ENCODE measurements around the gene GAN.

The GAN gene

DNA sequence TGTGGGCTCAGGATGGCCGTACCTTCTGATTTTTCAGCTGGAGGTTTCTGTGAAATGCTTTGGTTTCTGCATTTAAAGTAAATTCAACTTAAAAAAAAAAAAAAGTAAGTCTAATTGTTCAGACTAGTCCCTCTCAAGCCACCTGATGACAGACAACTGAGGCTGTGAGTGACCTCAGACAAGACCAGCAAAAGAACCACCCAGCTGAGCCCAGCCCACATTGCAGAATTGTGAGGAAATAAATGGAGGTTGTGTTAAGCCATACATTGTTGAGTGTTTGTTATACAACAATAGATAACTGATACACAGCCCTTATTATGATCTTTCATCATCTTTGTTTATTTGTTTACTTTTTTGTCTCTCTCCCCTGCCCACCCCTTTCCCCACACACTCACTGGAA, 85.1 kb downstream of the GAN start:
- TF ChIP-seq CTCF (IDR thresholded peaks at IDR 0.05; ENCODE audit: insufficient read depth, low read length) (no peak), POLR2AphosphoS5 (IDR thresholded peaks at IDR 0.05; ENCODE audit: low read depth) (no peak), GABPA (IDR thresholded peaks at IDR 0.05; ENCODE audit: low read depth) (no peak), REST (IDR thresholded peaks at IDR 0.05; ENCODE audit: insufficient replicate concordance, low read depth) (no peak), SPI1 (IDR thresholded peaks at IDR 0.05; ENCODE audit: borderline replicate concordance, low read depth) (no peak)
- H3K27ac ChIP-seq (replicated peaks), result no peak overlapping the region
- no peak overlapping the region for H3K4me3 ChIP-seq (replicated peaks; ENCODE audit: insufficient read depth, low read length)
- no peaks in the 10 kb centered on the region for H3K27me3 ChIP-seq (ENCODE audit: insufficient read depth, poor library complexity, severe bottlenecking)
- no peak for DNase-seq (ENCODE audit: low read depth in 1 of 2, low spot score in 1 of 2)

DNA sequence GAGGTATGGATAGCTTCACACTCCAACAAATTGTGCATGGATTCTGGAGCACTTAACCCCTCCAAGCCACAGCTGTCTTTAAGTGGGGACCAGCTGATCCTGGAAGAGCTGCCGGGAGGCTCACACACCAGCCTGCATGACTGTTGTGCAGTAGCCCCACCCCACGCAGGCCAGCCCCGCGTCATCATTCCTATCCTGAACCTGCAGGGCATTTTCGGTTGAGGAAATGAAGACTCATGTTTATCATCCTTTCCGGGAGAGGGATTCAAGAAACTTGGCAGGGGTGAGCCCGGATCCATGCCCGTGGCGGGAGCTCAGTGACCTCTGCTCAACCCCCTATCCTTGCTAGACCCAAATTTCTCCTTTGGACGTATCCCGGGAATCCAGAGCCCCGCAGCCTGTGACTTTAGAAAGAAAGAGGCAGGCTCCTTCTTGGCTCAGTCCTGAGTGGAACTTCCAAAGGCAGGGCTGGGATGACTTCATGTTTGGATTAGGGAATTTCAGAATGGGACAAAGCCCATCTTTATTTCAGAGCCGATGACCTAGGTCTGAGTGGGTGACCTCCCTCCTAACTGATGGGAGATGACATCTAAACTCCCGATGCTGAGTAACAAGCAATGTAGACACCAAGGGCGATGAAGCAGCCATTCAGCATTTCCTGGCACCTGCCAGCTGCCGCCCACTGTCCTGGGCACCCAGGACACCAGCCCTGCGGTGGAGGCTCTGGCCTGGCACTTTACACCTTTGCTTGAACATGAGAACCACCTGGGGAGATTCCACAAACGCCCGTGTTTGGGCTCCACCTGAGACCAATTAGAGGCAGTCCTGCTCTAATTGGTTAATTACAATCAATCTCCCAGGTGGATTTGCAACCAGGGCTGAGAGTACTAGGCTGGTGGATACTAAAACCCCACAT, 86.5 kb downstream of the GAN start:
- H3K27ac ChIP-seq (replicated peaks), result no peak overlapping the region
- no peak overlapping the region for H3K4me3 ChIP-seq (replicated peaks; ENCODE audit: insufficient read depth, low read length)
- no peaks in the 10 kb centered on the region for H3K27me3 ChIP-seq (ENCODE audit: insufficient read depth, poor library complexity, severe bottlenecking)
- DNase-seq (ENCODE audit: low read depth in 1 of 2, low spot score in 1 of 2), result no peak
- TF ChIP-seq GABPA (IDR thresholded peaks at IDR 0.05; ENCODE audit: low read depth) (no peak), REST (IDR thresholded peaks at IDR 0.05; ENCODE audit: insufficient replicate concordance, low read depth) (no peak), SPI1 (IDR thresholded peaks at IDR 0.05; ENCODE audit: borderline replicate concordance, low read depth) (no peak), POLR2AphosphoS5 (IDR thresholded peaks at IDR 0.05; ENCODE audit: low read depth) (no peak), CTCF (IDR thresholded peaks at IDR 0.05; ENCODE audit: insufficient read depth, low read length) (no peak)

DNA sequence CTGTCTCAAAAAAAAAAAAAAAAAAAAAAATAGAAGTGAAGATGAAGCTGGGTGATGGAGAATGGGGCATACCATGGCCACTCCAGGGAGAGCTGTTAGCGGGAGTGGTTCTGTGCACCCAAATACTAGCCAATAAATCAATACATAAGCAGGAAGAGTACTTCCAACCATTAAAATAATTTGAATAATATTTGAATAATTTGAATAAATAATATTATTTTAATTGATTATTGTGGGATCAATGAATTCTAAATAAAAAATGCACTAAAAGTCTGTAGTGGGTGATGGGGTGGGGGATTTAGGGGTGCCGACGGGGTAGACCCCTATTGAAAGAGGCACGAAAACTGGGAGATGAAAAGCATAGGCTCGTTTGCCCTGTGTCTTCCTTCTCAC, 88.4 kb downstream of the GAN start:
- no peak for DNase-seq (ENCODE audit: low read depth in 1 of 2, low spot score in 1 of 2)
- TF ChIP-seq REST (IDR thresholded peaks at IDR 0.05; ENCODE audit: insufficient replicate concordance, low read depth), result no peak
- no peak for TF ChIP-seq GABPA (IDR thresholded peaks at IDR 0.05; ENCODE audit: low read depth)
- no peak for TF ChIP-seq SPI1 (IDR thresholded peaks at IDR 0.05; ENCODE audit: borderline replicate concordance, low read depth)
- no peak for TF ChIP-seq CTCF (IDR thresholded peaks at IDR 0.05; ENCODE audit: insufficient read depth, low read length)
- no peak for TF ChIP-seq POLR2AphosphoS5 (IDR thresholded peaks at IDR 0.05; ENCODE audit: low read depth)
- no peak overlapping the region for H3K4me3 ChIP-seq (replicated peaks; ENCODE audit: insufficient read depth, low read length)
- H3K27ac ChIP-seq (replicated peaks), result no peak overlapping the region
- H3K27me3 ChIP-seq (ENCODE audit: insufficient read depth, poor library complexity, severe bottlenecking), result no peaks in the 10 kb centered on the region

All from HL-60 (cell line).